NCI-H1436 (cell line): ENCODE results near the gene RHAG.
A peak's percentile ranks its signal among the peaks of the same experiment; 100 is the strongest.

Experiments
- DNase-seq: peaks from one replicate; lab custom pipeline; 2025; lab: John Stamatoyannopoulos, UW

The RHAG gene

DNA sequence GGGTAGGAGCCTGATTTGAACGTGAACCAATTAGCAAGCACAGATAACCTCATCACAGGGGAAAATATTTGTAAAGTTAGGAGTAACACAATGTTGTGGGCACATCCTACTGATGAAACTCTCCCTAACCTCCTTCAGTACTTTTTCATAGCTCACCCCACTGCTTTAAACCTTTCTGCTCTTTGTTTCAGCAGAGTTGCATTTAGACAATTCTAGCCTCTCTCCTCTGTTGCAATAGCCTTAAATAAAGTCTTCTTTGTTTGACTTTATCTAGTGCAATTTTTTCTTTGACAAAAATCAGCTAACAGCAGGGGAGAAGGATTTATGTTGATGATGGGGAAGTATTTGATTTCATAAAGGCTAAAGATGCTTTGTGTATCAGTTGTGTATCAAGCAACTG is 72.1 kb downstream of the RHAG start:
- no peak for DNase-seq

DNA sequence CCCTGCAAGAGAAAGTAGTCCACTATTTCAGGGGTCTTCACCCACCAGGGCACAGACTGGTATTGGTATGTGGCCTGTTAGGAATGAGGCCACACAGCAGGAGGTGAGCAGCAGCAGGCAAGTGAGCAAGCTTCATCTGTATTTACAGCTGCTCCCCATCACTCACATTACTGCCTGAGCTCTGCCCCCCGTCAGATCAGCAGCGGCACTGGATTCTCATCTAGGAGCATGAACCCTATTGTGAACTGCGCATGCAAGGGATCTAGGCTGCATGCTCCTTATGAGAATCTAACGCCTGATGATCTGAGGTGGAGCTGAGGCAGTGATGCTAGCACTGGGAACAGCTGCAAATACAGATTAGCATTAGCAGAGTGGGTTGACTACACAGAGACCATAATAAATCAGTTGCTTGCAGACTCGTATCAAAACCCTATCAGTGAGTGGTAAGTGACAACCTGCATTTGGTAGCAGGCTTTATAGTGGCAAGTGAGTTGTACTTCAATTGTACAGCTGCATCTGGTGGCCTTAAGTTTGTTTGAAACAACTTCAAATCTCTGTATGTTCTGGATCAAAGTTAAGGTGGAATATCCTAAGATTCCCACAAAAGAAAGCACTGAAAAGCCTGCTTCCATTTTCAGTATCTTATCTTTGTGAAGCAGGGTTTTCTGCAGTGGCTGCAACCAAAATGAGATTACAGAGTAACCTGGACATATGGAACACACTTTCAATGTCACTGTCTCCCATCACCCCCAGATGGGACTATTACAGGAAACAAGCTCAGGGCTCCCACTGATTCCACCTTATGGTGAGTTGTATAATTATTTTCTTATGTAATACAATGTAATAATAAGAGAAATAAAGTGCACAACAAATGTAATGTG is 73.4 kb downstream of the RHAG start:
- no peak for DNase-seq

GRCh38 chr6:49558238-49558637 is 78.4 kb downstream of the RHAG start:
- DNase-seq: no peak

GRCh38 chr6:49557177-49557576 is 79.5 kb downstream of the RHAG start:
- no peak for DNase-seq

DNA sequence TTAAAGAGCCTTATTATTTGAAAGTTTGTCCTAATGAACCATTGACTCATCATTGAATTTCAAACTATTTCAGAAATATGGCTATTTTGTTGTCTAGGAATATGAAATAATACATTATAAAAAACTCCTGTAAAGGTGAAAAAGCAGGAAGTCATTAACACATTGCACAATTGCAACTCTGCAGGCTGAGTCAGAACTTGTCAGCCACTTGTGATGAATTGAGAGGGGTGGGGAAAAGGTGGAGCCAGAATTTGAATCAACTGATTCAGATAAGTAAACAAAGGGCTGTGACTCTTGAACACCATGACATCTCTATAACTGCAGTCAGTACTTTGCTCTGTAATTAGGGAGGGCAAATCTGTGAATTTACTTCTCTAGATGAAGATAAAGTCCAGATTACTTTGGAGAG is 80.2 kb downstream of the RHAG start:
- peak; percentile 81 for DNase-seq

GRCh38 chr6:49555951-49556350 is 80.7 kb downstream of the RHAG start:
- DNase-seq: no peak
